GM18499 (cell line): Measurements from ENCODE around the gene FHIT.

Source experiments
- ATAC-seq: cut with Tn5 transposase; IDR thresholded peaks from one replicate; pipeline ENCODE4 v1.9.1; 2021; ENCODE audit warnings: moderate number of reproducible peaks; ENCODE audit not compliant: insufficient read depth, unreplicated experiment

FHIT gene

GRCh38 chr3:60225848-60226247, 1025.4 kb downstream of the FHIT start:
- no peak for ATAC-seq

GRCh38 chr3:60220768-60221167, 1030.5 kb downstream of the FHIT start:
- no peak for ATAC-seq

GRCh38 chr3:60219501-60219900, 1031.8 kb downstream of the FHIT start:
- no peak for ATAC-seq

GRCh38 chr3:60217156-60217911, 1033.9 kb downstream of the FHIT start:
- no peak for ATAC-seq

- ATAC-seq: no peak
Observed at GRCh38 chr3:60216462-60217075, 1034.7 kb downstream of the FHIT start.

- no peak for ATAC-seq
Observed at GRCh38 chr3:60215946-60216345, 1035.3 kb downstream of the FHIT start.

GRCh38 chr3:60207905-60208304, 1043.3 kb downstream of the FHIT start:
- no peak for ATAC-seq

- no peak for ATAC-seq
Observed at GRCh38 chr3:60206206-60206605, 1045.0 kb downstream of the FHIT start.

GRCh38 chr3:60202052-60202726, 1049.1 kb downstream of the FHIT start:
- no peak for ATAC-seq

GRCh38 chr3:60199306-60199705, 1051.9 kb downstream of the FHIT start:
- ATAC-seq: no peak

GRCh38 chr3:60198179-60198720, 1053.0 kb downstream of the FHIT start:
- ATAC-seq: no peak

GRCh38 chr3:60192297-60193114, 1058.7 kb downstream of the FHIT start:
- ATAC-seq: no peak

- no peak for ATAC-seq
Observed at GRCh38 chr3:60190073-60190472, 1061.2 kb downstream of the FHIT start.

GRCh38 chr3:60189304-60189703, 1061.9 kb downstream of the FHIT start:
- no peak for ATAC-seq

GRCh38 chr3:60188803-60189202, 1062.4 kb downstream of the FHIT start:
- no peak for ATAC-seq

- ATAC-seq: no peak
Observed at GRCh38 chr3:60187343-60187742, 1063.9 kb downstream of the FHIT start.

GRCh38 chr3:60186359-60186758, 1064.9 kb downstream of the FHIT start:
- no peak for ATAC-seq

GRCh38 chr3:60185161-60185560, 1066.1 kb downstream of the FHIT start:
- no peak for ATAC-seq

GRCh38 chr3:60182697-60183096, 1068.6 kb downstream of the FHIT start:
- ATAC-seq: no peak

GRCh38 chr3:60178931-60179653, 1072.2 kb downstream of the FHIT start:
- ATAC-seq: no peak
